Esophagus squamous epithelium (tissue), 4 donors: ENCODE measurements around the gene RNF38.

Experiments
- POLR2A ChIP-seq, 4 donors: fragments of 450-650 bp; IDR thresholded peaks; one replicate each; pipeline ENCODE4 v1.6.1; 2017; ENCODE audit warnings: antibody characterized with exemption in 4 of 4, mild to moderate bottlenecking in 4 of 4, moderate library complexity in 3 of 4
- TF ChIP-seq, protein P1 (sequence below), 6 experiments: fragments of 450-650 bp in 4 of 6; fragments of 200-600 bp in 2 of 6; sonication (generic) in 2 of 6; IDR thresholded peaks; one replicate each; pipeline ENCODE4 v1.5.1; 2016 to 2019; ENCODE audit warnings: antibody characterized with exemption in 6 of 6, mild to moderate bottlenecking in 4 of 6, moderate library complexity in 4 of 6

DNA sequence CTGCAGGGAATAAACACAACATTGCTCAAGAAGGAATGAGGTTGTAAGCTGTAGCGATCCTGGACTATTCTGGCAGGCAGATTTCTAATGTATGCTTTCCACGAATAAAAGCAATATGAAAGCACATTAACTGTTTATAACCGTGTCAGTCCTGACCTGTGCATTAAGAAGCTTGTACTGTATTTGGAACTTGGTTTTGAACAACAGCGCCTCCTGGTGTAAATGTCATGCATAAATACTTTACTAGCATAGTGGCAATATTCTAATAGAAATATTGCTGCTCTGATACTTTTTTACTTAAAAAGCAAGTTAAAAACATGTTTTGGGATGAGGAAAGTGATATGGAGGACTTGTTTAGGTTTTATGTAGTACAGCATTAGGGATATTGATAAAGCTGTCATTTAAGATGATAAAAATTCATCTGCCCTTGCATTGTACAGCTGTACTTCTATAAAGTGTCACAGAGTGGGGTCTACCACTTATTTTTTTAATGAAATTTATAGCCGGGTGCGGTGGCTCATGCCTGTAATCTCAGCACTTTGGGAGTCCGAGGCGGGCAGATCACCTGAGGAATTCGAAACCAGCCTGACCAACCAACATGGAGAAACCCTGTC lies 71.2 kb downstream of the RNF38 start:
- TF ChIP-seq, protein P1, sequence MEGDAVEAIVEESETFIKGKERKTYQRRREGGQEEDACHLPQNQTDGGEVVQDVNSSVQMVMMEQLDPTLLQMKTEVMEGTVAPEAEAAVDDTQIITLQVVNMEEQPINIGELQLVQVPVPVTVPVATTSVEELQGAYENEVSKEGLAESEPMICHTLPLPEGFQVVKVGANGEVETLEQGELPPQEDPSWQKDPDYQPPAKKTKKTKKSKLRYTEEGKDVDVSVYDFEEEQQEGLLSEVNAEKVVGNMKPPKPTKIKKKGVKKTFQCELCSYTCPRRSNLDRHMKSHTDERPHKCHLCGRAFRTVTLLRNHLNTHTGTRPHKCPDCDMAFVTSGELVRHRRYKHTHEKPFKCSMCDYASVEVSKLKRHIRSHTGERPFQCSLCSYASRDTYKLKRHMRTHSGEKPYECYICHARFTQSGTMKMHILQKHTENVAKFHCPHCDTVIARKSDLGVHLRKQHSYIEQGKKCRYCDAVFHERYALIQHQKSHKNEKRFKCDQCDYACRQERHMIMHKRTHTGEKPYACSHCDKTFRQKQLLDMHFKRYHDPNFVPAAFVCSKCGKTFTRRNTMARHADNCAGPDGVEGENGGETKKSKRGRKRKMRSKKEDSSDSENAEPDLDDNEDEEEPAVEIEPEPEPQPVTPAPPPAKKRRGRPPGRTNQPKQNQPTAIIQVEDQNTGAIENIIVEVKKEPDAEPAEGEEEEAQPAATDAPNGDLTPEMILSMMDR (IDR thresholded peaks at IDR 0.05): peak; percentile 62 to 94 (median 84)
- TF ChIP-seq POLR2A (IDR thresholded peaks at IDR 0.05): no peak
